ENCODE measurements around the gene MB. TPM values are rescaled to one million over a fixed set of nuclear protein-coding genes. Genes with fewer than 3 reads are reported as not detected.

The MB gene
- total RNA-seq, 1 donor from 2014 or later, result 16,708 TPM

GRCh38 chr22:35651085-35651484 lies 34.0 kb upstream of the MB start:
- Histone ChIP-seq H3K4me1 (peaks cover 38% of the 10 kb centered on the region), H3K9me3 (replicated peaks) (peaks cover 6% of the 10 kb centered on the region), H3K36me3 (peaks cover 8% of the 10 kb centered on the region), H3K4me3 (no peak overlapping the region), H3K27ac (replicated peaks) (no peak overlapping the region), H3K27me3 (ENCODE audit: low read depth) (no peaks in the 10 kb centered on the region)
- TF ChIP-seq CTCF (IDR thresholded peaks at IDR 0.05; ENCODE audit: borderline replicate concordance), result no peak
- intact Hi-C loops (cut with micrococcal nuclease), result no loop called here
- DNase-seq, result no peak

DNA sequence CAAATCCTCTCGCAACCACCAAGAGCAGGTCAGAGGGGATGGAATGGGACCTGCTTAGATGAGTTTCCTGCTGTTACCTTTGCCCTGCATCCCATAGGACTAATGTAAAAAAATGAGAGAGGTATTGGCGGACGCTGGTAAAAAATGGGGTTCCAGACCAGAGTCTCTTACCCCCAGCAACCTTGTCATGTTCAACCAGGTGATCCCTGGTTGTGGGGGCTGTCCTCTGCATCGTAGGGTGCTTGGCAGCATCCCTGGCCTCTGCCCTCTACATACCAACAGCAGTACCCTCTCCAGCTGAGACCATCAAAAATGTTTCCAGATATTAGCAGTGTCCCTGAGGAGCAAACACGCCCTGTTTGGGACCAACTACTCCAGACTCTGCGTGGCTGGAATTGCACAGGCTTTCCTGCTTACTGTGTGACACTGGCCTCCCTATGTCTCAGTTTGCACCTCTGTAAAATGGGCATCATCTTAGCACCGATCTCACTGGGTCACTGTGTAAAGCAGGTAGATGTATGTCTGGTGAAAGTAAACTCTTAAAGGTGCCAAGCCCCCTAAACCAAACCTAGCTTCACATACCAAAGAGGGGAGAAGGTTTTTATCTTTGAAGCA lies 32.6 kb upstream of the MB start:
- Histone ChIP-seq H3K27ac (replicated peaks) (peak overlapping the region; percentile 89), H3K4me1 (peaks cover 38% of the 10 kb centered on the region), H3K9me3 (replicated peaks) (peaks cover 6% of the 10 kb centered on the region), H3K4me3 (peak overlapping the region; percentile 72), H3K27me3 (ENCODE audit: low read depth) (no peaks in the 10 kb centered on the region), H3K36me3 (peaks cover 6% of the 10 kb centered on the region)
- intact Hi-C loops (cut with micrococcal nuclease), result no loop called here
- no peak for DNase-seq
- no peak for TF ChIP-seq CTCF (IDR thresholded peaks at IDR 0.05; ENCODE audit: borderline replicate concordance)

GRCh38 chr22:35649026-35649553 lies 32.0 kb upstream of the MB start:
- no peak for TF ChIP-seq CTCF (IDR thresholded peaks at IDR 0.05; ENCODE audit: borderline replicate concordance)
- intact Hi-C loops (cut with micrococcal nuclease), result no loop called here
- Histone ChIP-seq H3K27ac (replicated peaks) (peak overlapping the region; percentile 89), H3K27me3 (ENCODE audit: low read depth) (no peaks in the 10 kb centered on the region), H3K4me3 (peak overlapping the region; percentile 72), H3K4me1 (peaks cover 38% of the 10 kb centered on the region), H3K9me3 (replicated peaks) (peaks cover 6% of the 10 kb centered on the region), H3K36me3 (peaks cover 6% of the 10 kb centered on the region)
- DNase-seq, result no peak

DNA sequence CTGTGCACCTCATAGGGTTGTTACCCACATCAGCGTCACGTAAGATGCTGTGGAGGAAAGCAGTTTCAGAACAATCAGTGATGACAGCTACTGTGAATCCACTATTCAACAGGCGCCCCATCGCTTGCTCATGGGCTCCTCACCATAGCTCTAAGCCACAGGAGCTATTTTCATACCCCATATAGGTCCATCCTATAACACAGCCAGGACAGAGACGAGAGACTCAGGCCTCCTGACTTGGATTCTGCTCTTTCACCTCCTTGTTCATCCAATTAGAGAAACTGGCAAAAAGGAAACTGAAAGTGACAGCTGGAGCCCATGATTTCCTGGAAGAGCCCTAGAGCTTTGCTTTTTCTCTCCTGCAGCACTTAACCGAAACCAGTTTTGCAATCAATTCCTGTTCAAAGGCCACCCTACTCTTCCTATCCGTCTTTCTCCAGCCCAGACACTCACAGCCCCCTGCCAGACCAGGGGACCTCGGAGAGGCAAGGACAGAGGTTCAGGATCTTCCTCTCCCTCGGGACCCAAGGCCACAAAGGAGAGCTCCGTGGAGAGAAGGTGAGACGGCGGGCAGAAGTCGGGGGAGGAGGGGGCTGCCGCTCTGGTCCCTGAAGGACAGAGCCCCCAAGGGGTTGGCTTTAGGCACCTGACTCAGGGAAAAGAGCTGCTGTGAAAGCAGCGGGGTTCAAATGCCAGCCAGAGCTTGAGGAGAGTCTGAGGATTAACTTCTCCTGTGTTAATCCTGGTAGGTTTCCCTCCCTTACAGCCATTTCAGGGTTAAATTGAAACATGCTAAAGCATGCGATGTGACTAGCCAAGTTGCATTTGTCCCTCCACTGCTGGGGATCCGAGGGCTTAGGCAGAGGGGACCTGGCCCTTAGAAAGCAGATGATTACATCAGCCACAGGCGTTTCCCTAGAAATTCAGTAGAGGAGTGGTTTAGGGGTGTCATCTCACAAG lies 31.2 kb upstream of the MB start, which contains the start of gene APOL6:
TSS of gene APOL6 (plus strand) at position 381 of the 960 bp plus-strand sequence. CDS start 7,980 bp downstream, outside the sequence.
- TF ChIP-seq CTCF (IDR thresholded peaks at IDR 0.05; ENCODE audit: borderline replicate concordance), result no peak
- H3K27me3 ChIP-seq (ENCODE audit: low read depth), result no peaks in the 10 kb centered on the region
- H3K36me3 ChIP-seq, result peaks cover 6% of the 10 kb centered on the region
- peaks cover 38% of the 10 kb centered on the region for H3K4me1 ChIP-seq
- DNase-seq, result no peak
- H3K27ac ChIP-seq (replicated peaks), result peak within 1 kb of the TSS; percentile 89
- intact Hi-C loops (cut with micrococcal nuclease), result no loop called here
- peak within 1 kb of the TSS; percentile 72 for H3K4me3 ChIP-seq
- peaks cover 6% of the 10 kb centered on the region for H3K9me3 ChIP-seq (replicated peaks)

DNA sequence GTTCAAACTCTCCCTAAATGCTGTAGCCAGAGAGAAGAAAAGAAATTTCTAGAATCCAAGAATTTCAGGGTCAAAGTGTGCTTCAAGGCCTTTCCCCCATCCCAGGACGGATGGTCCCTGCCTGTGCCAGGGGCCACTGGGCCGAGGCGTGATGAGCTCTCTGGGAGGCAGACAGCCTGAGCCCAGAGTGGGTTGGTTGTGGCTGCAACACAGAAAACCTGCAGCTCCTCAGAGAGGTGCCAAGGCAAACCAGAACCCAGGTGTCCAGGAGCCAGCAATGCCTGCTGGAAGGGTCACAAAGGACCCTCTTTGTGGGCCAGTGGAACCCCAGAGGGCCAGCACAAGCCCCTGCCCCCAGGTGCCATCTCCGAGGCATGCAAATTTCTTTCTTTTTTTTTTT lies 28.5 kb upstream of the MB start:
- intact Hi-C loops (cut with micrococcal nuclease), result no loop called here
- no peaks in the 10 kb centered on the region for H3K27me3 ChIP-seq (ENCODE audit: low read depth)
- H3K4me3 ChIP-seq, result no peak overlapping the region
- no peaks in the 10 kb centered on the region for H3K9me3 ChIP-seq (replicated peaks)
- no peaks in the 10 kb centered on the region for H3K36me3 ChIP-seq
- H3K27ac ChIP-seq (replicated peaks), result no peak overlapping the region
- H3K4me1 ChIP-seq, result peaks cover 51% of the 10 kb centered on the region
- DNase-seq, result no peak
- TF ChIP-seq CTCF (IDR thresholded peaks at IDR 0.05; ENCODE audit: borderline replicate concordance), result no peak

Measured in left ventricle myocardium inferior (tissue), 1 donor.